T-helper 2 cell treated with Interferon-gamma antibody and Interleukin-4, amounts not matched to agents 5 μg/mL and 100 μg/mL, for 36 hours (primary cell): ENCODE data around the gene IRAG1.

Source experiments
- DNase-seq: peaks from one replicate; pipeline ENCODE4 v3.0.0; 2021; ENCODE audit warnings: low spot score
- H3K27ac Mint-ChIP-seq: one replicate; pipeline ENCODE4 v1.8.0; 2021; ENCODE audit warnings: mild to moderate bottlenecking, mixed read lengths
- H3K27me3 Mint-ChIP-seq: one replicate; pipeline ENCODE4 v1.8.0; 2021; ENCODE audit warnings: low read depth, mixed read lengths
- H3K36me3 Mint-ChIP-seq: one replicate; pipeline ENCODE4 v1.8.0; 2021; ENCODE audit warnings: low read depth, mixed read lengths
- H3K4me1 Mint-ChIP-seq: one replicate; pipeline ENCODE4 v1.8.0; 2021; ENCODE audit warnings: low read depth, mixed read lengths
- H3K4me3 Mint-ChIP-seq: one replicate; pipeline ENCODE4 v1.8.0; 2022; ENCODE audit warnings: mild to moderate bottlenecking, moderate library complexity, mixed read lengths
- H3K9me3 Mint-ChIP-seq: one replicate; pipeline ENCODE4 v1.8.0; 2021; ENCODE audit warnings: mixed read lengths

Gene IRAG1

DNA sequence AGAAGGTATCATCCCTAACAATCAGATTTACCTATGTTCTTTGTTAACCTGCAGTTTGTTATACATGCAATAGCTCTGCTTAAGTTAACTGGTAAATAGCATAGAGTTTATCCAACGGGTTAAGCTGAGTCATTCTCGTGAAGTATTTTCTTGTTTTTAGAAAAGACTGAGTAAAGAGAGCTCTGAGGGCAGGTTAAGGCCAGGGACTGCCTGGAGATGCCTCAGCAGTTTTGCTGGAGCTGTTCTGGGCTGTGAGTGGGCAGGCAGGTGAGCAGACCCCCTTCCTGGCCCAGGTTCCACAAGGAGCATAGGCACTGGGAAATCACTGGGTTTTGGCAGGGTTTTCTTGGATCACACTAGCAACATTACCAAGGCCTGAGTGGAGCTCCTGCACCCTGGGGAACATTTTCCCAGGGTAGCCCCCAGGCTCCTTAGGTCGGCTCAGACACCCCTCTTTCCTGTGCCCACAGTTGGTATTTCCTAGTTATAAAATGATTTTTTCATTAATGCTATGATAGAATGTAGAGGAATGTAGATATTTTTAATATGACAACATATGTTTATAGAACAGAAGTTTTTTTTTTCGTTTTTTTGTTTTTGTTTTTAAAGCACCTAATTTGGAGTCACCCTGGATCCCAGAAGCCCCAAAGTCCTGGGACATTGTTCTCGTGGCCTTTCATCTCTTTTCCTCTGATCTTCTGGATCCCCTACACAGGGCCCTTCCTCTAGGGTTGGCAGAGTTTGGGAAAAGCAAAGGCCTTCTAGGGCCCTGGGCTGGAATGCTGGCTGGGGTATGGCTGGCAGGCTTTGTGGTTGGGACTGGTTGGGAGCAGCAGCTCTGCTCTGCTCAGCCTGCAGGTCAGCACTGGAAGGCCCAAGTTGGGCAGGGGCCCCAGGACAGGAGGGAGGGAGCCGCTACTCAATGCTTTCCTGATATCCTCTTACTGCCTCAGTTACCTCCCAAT lies 26.7 kb downstream of the IRAG1 start:
- Mint-ChIP-seq H3K27me3 (peaks cover 13% of the 10 kb centered on the region), H3K27ac (no peak overlapping the region), H3K36me3 (no peaks in the 10 kb centered on the region), H3K4me3 (no peak overlapping the region), H3K4me1 (no peaks in the 10 kb centered on the region), H3K9me3 (no peaks in the 10 kb centered on the region)
- DNase-seq: no peak

GRCh38 chr11:10664496-10664895 lies 29.1 kb downstream of the IRAG1 start:
- DNase-seq: no peak
- H3K27me3 Mint-ChIP-seq: peaks cover 2% of the 10 kb centered on the region
- no peak overlapping the region for H3K27ac Mint-ChIP-seq
- H3K36me3 Mint-ChIP-seq: no peaks in the 10 kb centered on the region
- no peak overlapping the region for H3K4me3 Mint-ChIP-seq
- H3K9me3 Mint-ChIP-seq: no peaks in the 10 kb centered on the region
- H3K4me1 Mint-ChIP-seq: peaks cover 3% of the 10 kb centered on the region

DNA sequence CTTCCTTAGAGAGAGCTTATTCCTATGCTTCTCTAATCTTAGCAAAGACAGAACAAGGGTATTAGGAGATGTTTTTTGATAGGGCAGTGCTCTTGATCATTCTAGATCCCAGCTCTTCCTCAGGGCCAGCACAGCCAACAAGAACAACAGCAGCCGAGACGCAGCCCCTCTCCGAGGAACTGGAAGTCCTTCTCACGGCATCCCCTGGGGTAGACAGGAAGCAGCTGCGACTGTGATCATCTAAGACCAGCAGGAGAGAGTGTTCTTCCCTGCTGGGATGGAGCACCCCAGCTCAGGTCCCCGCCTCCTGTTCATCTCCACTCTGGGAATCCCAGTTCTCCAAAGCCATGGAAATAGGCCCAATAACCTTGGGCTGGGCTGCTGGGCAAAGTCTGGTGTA lies 29.6 kb downstream of the IRAG1 start:
- H3K36me3 Mint-ChIP-seq: no peaks in the 10 kb centered on the region

DNA sequence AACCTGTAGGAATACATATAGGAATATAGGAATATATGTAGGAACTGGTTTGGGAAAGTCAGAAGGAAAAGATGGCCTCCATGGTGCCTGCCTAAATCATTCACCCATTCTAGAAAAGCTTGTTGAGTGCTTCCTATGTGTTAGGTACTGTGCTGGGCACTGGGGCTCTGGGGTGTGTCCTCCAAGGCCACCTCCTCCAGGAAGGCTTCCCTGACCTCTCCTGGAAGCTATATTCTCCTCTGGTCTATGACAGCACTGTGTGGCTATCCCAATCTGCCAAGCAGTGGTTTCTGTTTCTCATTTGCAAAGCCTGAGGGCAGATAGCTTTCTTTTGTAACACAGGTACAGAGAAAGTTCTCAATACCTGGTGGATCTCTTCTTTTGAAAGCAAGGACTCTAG lies 30.2 kb downstream of the IRAG1 start:
- Mint-ChIP-seq H3K4me3 (no peak overlapping the region), H3K4me1 (peaks cover 9% of the 10 kb centered on the region), H3K27me3 (no peaks in the 10 kb centered on the region), H3K9me3 (no peaks in the 10 kb centered on the region), H3K36me3 (no peaks in the 10 kb centered on the region), H3K27ac (no peak overlapping the region)
- DNase-seq: no peak

More for the DNA sequence above, 29.6 kb downstream of the IRAG1 start:
- Mint-ChIP-seq H3K27ac (no peak overlapping the region), H3K4me3 (no peak overlapping the region), H3K4me1 (peaks cover 5% of the 10 kb centered on the region), H3K9me3 (no peaks in the 10 kb centered on the region), H3K27me3 (peaks cover 2% of the 10 kb centered on the region)
- no peak for DNase-seq

- Mint-ChIP-seq H3K4me1 (peaks cover 17% of the 10 kb centered on the region), H3K9me3 (no peaks in the 10 kb centered on the region), H3K27ac (no peak overlapping the region), H3K36me3 (no peaks in the 10 kb centered on the region), H3K4me3 (no peak overlapping the region), H3K27me3 (no peaks in the 10 kb centered on the region)
- DNase-seq: no peak
These were observed 33.2 kb downstream of the IRAG1 start for GRCh38 chr11:10660323-10660722.

GRCh38 chr11:10659339-10660216 lies 34.0 kb downstream of the IRAG1 start:
- Mint-ChIP-seq H3K4me3 (no peak overlapping the region), H3K27me3 (no peaks in the 10 kb centered on the region), H3K9me3 (no peaks in the 10 kb centered on the region), H3K27ac (no peak overlapping the region), H3K4me1 (peaks cover 18% of the 10 kb centered on the region), H3K36me3 (no peaks in the 10 kb centered on the region)
- peak; percentile 36 for DNase-seq

DNA sequence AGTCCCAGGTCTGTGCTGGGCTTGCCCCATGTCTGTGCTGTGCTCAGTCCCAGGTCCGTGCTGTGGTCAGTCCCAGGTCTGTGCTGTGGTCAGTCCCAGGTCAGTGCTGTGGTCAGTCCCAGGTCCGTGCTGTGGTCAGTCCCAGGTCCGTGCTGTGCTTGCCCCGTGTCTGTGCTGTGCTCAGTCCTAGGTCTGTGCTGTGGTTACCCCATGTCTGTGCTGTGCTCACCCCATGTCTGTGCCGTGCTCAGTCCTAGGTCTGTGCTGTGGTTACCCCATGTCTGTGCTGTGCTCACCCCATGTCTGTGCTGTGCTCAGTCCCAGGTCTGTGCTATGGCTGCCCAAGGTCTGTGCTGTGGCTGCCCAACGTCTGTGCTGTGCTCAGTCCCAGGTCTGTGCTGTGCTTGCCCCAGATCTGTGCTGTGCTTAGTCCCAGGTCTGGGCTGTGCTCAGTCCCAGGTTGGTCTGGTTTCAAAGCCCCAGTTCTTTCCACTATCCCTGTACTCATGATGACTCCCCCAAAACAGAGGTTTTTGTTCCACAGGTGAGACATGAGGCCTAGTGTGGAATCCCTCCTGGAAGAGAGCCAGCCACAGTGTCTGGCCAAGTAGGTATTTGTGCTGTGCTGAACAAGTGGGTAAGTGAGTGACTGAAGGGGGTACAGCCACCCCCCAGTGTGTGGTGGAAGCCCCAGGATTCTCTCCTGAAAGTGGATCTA lies 34.8 kb downstream of the IRAG1 start:
- DNase-seq: no peak
- no peak overlapping the region for H3K4me3 Mint-ChIP-seq
- H3K36me3 Mint-ChIP-seq: no peaks in the 10 kb centered on the region
- peaks cover 22% of the 10 kb centered on the region for H3K4me1 Mint-ChIP-seq
- no peak overlapping the region for H3K27ac Mint-ChIP-seq
- H3K9me3 Mint-ChIP-seq: no peaks in the 10 kb centered on the region
- no peaks in the 10 kb centered on the region for H3K27me3 Mint-ChIP-seq

DNA sequence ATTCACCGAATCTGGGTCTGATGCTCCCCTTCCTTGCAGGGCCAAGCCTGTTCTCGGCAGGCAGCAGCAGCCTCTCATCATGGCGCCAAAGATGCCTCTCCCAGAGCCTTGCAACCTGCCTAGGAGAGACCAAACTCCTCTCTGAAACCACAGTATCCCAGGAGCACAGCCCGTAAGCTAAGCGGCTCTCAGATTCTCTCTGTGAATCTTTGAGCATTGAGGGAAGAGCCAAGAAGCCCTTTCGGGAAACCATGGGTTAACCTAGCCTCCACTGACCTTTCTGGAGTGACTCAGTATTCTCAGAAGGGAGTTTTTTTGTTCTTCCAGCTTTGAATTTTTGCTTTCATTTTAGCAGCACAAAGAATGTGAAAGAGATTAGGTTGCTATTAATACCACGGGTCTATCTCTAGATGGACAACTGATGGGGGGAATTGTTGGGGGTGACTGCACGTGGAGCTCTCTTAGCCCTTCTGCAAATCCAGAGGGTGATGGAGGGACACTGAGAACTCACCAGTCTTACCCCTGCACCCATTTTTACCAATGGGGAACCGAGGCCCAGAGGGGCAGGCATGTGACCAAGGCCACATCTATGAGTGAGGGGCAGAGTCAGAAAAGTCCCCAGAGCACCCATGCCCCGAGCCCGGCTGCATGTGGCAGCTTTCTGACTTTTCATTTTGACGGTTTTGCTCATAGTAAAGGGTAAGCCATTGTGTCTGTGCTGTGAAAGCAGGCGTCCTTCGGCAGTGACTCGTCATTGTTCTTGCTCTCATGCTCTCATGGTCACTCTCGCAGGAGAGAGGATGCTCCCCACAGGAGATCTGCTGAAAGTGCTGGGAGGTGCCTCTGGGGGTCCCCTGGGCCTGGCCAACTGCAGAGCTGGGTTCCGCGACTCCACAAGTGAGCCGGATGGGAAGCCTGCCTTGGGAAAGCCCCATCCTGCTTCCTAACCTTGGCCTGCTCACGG lies 36.0 kb downstream of the IRAG1 start:
- Mint-ChIP-seq H3K9me3 (no peaks in the 10 kb centered on the region), H3K27ac (peak overlapping the region; percentile 33), H3K4me1 (peaks cover 22% of the 10 kb centered on the region), H3K36me3 (no peaks in the 10 kb centered on the region), H3K4me3 (peak overlapping the region; percentile 17), H3K27me3 (peaks cover 3% of the 10 kb centered on the region)
- DNase-seq: peak; percentile 23

DNA sequence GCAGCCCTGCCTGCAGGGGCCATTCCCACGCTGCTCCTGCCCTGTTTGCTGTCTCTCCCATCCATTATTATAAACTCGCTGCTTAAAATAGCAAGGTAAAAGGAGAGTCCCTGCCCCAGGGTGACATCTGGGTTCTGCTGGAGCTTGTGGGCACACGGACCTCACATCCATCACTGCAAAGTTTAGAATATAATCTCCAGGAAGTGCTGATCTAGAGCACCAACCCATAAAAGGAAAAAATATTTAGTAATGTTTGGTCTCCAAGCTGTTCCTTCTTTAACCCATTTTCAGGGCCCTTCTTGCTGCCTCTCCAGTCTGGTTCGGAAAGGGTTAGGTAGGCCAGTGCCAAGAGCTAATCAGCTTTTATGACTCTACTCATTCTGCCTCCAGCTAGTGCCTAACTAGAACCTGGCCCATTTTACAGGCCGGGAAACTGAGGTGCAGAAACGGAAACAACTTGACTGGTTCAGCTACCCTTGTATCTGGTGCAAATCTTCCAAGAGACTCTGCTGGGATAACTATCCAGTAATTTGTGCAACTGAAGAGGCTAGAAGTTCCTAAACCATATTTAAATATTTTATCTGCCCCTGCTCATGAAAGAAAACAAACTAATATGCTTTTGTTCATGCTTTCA lies 37.5 kb downstream of the IRAG1 start:
- H3K27ac Mint-ChIP-seq: no peak overlapping the region
- H3K9me3 Mint-ChIP-seq: no peaks in the 10 kb centered on the region
- H3K4me1 Mint-ChIP-seq: peaks cover 22% of the 10 kb centered on the region
- H3K36me3 Mint-ChIP-seq: no peaks in the 10 kb centered on the region
- no peak for DNase-seq
- H3K27me3 Mint-ChIP-seq: peaks cover 3% of the 10 kb centered on the region
- no peak overlapping the region for H3K4me3 Mint-ChIP-seq

DNA sequence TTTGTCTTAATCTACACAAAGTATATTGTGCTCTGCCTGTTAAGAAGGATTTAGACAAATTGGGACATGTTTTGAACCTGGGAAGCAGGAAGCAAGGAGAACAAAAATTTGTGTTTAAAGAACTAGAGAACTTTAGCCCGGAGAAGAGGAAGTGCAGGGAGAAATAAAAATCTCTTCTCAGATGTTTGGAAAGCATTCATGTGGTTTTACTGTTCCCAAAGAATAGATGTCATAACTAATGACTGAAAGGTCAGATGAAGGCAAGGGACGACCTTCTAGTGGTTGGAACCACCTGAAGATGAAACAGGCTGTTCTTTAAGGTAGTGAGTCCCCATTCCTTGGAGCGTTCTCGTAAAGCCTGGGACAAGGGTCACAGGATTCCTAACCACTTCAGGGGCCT lies 38.3 kb downstream of the IRAG1 start:
- no peak overlapping the region for H3K27ac Mint-ChIP-seq
- H3K4me1 Mint-ChIP-seq: peaks cover 22% of the 10 kb centered on the region
- no peaks in the 10 kb centered on the region for H3K36me3 Mint-ChIP-seq
- peaks cover 3% of the 10 kb centered on the region for H3K27me3 Mint-ChIP-seq
- no peak for DNase-seq
- H3K4me3 Mint-ChIP-seq: no peak overlapping the region
- H3K9me3 Mint-ChIP-seq: no peaks in the 10 kb centered on the region

- no peak for DNase-seq
- Mint-ChIP-seq H3K4me3 (no peak overlapping the region), H3K36me3 (no peaks in the 10 kb centered on the region), H3K27ac (no peak overlapping the region), H3K4me1 (peaks cover 22% of the 10 kb centered on the region), H3K9me3 (no peaks in the 10 kb centered on the region), H3K27me3 (peaks cover 3% of the 10 kb centered on the region)
These were observed 38.8 kb downstream of the IRAG1 start for GRCh38 chr11:10654811-10655150.

- H3K9me3 Mint-ChIP-seq: no peaks in the 10 kb centered on the region
- peaks cover 3% of the 10 kb centered on the region for H3K27me3 Mint-ChIP-seq
- peak; percentile 27 for DNase-seq
- no peaks in the 10 kb centered on the region for H3K36me3 Mint-ChIP-seq
- H3K4me1 Mint-ChIP-seq: peaks cover 18% of the 10 kb centered on the region
- no peak overlapping the region for H3K4me3 Mint-ChIP-seq
- H3K27ac Mint-ChIP-seq: no peak overlapping the region
These were observed 39.4 kb downstream of the IRAG1 start for GRCh38 chr11:10653946-10654810.
